ENCODE results near the gene FARS2. TPM values are rescaled to one million over a fixed set of nuclear protein-coding genes. Genes with fewer than 3 reads are reported as not detected.

The FARS2 gene
- total and polyA plus RNA-seq, 4 experiments from 2014 or later = 15.6 to 48.4 (median 24.3) TPM

GRCh38 chr6:5751525-5752390 lies 490.4 kb downstream of the FARS2 start:
- POLR2A ChIA-PET (ENCODE audit: partially characterized antibody) = no interaction called here
- H3K4me3 ChIP-seq (ENCODE audit: low read length in 2 of 2) = no peak overlapping the region
- H3K4me1 ChIP-seq (ENCODE audit: insufficient read depth, low read length) = no peaks in the 10 kb centered on the region
- Mint-ChIP-seq H3K9me3 (peaks cover 2 to 47% (median 26%) of the 10 kb centered on the region in 8 donors), H3K4me1 (peaks cover 3 to 10% (median 6%) of the 10 kb centered on the region in 4 donors), H3K4me3 (no peak overlapping the region), H3K36me3 (peaks cover 46 to 69% of the 10 kb centered on the region in 2 donors), H3K27ac (peak overlapping the region in 1 of 7 donors; percentile 25), H3K27me3 (no peaks in the 10 kb centered on the region)
- DNase-seq = no peak
- no peaks in the 10 kb centered on the region for H3K27me3 ChIP-seq (ENCODE audit: insufficient read depth, low read length)
- CTCF ChIA-PET (ENCODE audit: partially characterized antibody) = no interaction called here
- peaks cover 0 to 10% of the 10 kb centered on the region in 2 donors for H3K9me3 ChIP-seq (ENCODE audit: control insufficient read depth in 1 of 2, low read length in 2 of 2)
- no peaks in the 10 kb centered on the region for H3K36me3 ChIP-seq (ENCODE audit: insufficient read depth, low read length)
- no peak overlapping the region for H3K27ac ChIP-seq (ENCODE audit: low read depth, low read length)
- intact Hi-C loops (cut with micrococcal nuclease) = no loop called here

- intact Hi-C loops (cut with micrococcal nuclease) = no loop called here
- ChIA-PET POLR2A (ENCODE audit: partially characterized antibody) (no interaction called here), CTCF (ENCODE audit: partially characterized antibody) (no interaction called here)
- H3K4me3 ChIP-seq (ENCODE audit: low read length in 2 of 2) = no peak overlapping the region
- H3K36me3 ChIP-seq (ENCODE audit: insufficient read depth, low read length) = no peaks in the 10 kb centered on the region
- H3K27me3 Mint-ChIP-seq = no peaks in the 10 kb centered on the region
- H3K4me3 Mint-ChIP-seq = no peak overlapping the region
- no peaks in the 10 kb centered on the region for H3K4me1 ChIP-seq (ENCODE audit: insufficient read depth, low read length)
- H3K9me3 ChIP-seq (ENCODE audit: control insufficient read depth in 1 of 2, low read length in 2 of 2) = peaks cover 0 to 10% of the 10 kb centered on the region in 2 donors
- no peak overlapping the region for H3K27ac ChIP-seq (ENCODE audit: low read depth, low read length)
- no peak for DNase-seq
- no peak overlapping the region for H3K27ac Mint-ChIP-seq
- H3K27me3 ChIP-seq (ENCODE audit: insufficient read depth, low read length) = no peaks in the 10 kb centered on the region
- H3K9me3 Mint-ChIP-seq = peaks cover 2 to 47% (median 26%) of the 10 kb centered on the region in 8 donors
- H3K4me1 Mint-ChIP-seq = peaks cover 3 to 5% (median 4%) of the 10 kb centered on the region in 4 donors
- H3K36me3 Mint-ChIP-seq = peaks cover 46 to 66% of the 10 kb centered on the region in 2 donors
Observed at GRCh38 chr6:5752391-5752680, 491.0 kb downstream of the FARS2 start.

GRCh38 chr6:5753209-5753608 lies 491.9 kb downstream of the FARS2 start:
- no peaks in the 10 kb centered on the region for H3K27me3 Mint-ChIP-seq
- intact Hi-C loops (cut with micrococcal nuclease) = no loop called here
- ChIA-PET CTCF (ENCODE audit: partially characterized antibody) (no interaction called here), POLR2A (ENCODE audit: partially characterized antibody) (no interaction called here)
- no peak overlapping the region for H3K4me3 ChIP-seq (ENCODE audit: low read length in 2 of 2)
- no peaks in the 10 kb centered on the region for H3K36me3 ChIP-seq (ENCODE audit: insufficient read depth, low read length)
- H3K9me3 Mint-ChIP-seq = peaks cover 2 to 47% (median 26%) of the 10 kb centered on the region in 8 donors
- no peak for DNase-seq
- peaks cover 3 to 5% (median 4%) of the 10 kb centered on the region in 4 donors for H3K4me1 Mint-ChIP-seq
- peaks cover 46 to 64% of the 10 kb centered on the region in 2 donors for H3K36me3 Mint-ChIP-seq
- H3K4me1 ChIP-seq (ENCODE audit: insufficient read depth, low read length) = no peaks in the 10 kb centered on the region
- H3K27me3 ChIP-seq (ENCODE audit: insufficient read depth, low read length) = no peaks in the 10 kb centered on the region
- H3K27ac ChIP-seq (ENCODE audit: low read depth, low read length) = no peak overlapping the region
- no peak overlapping the region for H3K27ac Mint-ChIP-seq
- peaks cover 0 to 10% of the 10 kb centered on the region in 2 donors for H3K9me3 ChIP-seq (ENCODE audit: control insufficient read depth in 1 of 2, low read length in 2 of 2)
- no peak overlapping the region for H3K4me3 Mint-ChIP-seq

GRCh38 chr6:5754904-5755303 lies 493.6 kb downstream of the FARS2 start:
- H3K4me1 Mint-ChIP-seq = peaks cover under 1 to 4% (median 2%) of the 10 kb centered on the region in 4 donors
- H3K4me3 Mint-ChIP-seq = no peak overlapping the region
- peaks cover 42 to 61% of the 10 kb centered on the region in 2 donors for H3K36me3 Mint-ChIP-seq
- no peaks in the 10 kb centered on the region for H3K36me3 ChIP-seq (ENCODE audit: insufficient read depth, low read length)
- H3K27me3 Mint-ChIP-seq = no peaks in the 10 kb centered on the region
- DNase-seq = no peak
- H3K9me3 ChIP-seq (ENCODE audit: control insufficient read depth in 1 of 2, low read length in 2 of 2) = peaks cover 0 to 10% of the 10 kb centered on the region in 2 donors
- CTCF ChIA-PET (ENCODE audit: partially characterized antibody) = no interaction called here
- H3K27ac Mint-ChIP-seq = peak overlapping the region in 1 of 7 donors; percentile 42
- POLR2A ChIA-PET (ENCODE audit: partially characterized antibody) = no interaction called here
- H3K27me3 ChIP-seq (ENCODE audit: insufficient read depth, low read length) = no peaks in the 10 kb centered on the region
- no peak overlapping the region for H3K27ac ChIP-seq (ENCODE audit: low read depth, low read length)
- peaks cover 2 to 47% (median 24%) of the 10 kb centered on the region in 8 donors for H3K9me3 Mint-ChIP-seq
- no peaks in the 10 kb centered on the region for H3K4me1 ChIP-seq (ENCODE audit: insufficient read depth, low read length)
- intact Hi-C loops (cut with micrococcal nuclease) = no loop called here
- H3K4me3 ChIP-seq (ENCODE audit: low read length in 2 of 2) = no peak overlapping the region

- H3K4me1 Mint-ChIP-seq = peaks cover 0 to 7% (median under 1%) of the 10 kb centered on the region in 4 donors
- Histone ChIP-seq H3K4me1 (ENCODE audit: insufficient read depth, low read length) (no peaks in the 10 kb centered on the region), H3K27me3 (ENCODE audit: insufficient read depth, low read length) (no peaks in the 10 kb centered on the region), H3K36me3 (ENCODE audit: insufficient read depth, low read length) (no peaks in the 10 kb centered on the region), H3K4me3 (ENCODE audit: low read length in 2 of 2) (no peak overlapping the region), H3K27ac (ENCODE audit: low read depth, low read length) (no peak overlapping the region), H3K9me3 (ENCODE audit: control insufficient read depth in 1 of 2, low read length in 2 of 2) (peaks cover 0 to 3% of the 10 kb centered on the region in 2 donors)
- H3K9me3 Mint-ChIP-seq = peaks cover 0 to 20% (median 10%) of the 10 kb centered on the region in 8 donors
- intact Hi-C loops (cut with micrococcal nuclease) = no loop called here
- ChIA-PET POLR2A (ENCODE audit: partially characterized antibody) (no interaction called here), CTCF (ENCODE audit: partially characterized antibody) (no interaction called here)
- H3K27ac Mint-ChIP-seq = no peak overlapping the region
- H3K27me3 Mint-ChIP-seq = no peaks in the 10 kb centered on the region
- peaks cover 19 to 29% of the 10 kb centered on the region in 2 donors for H3K36me3 Mint-ChIP-seq
- no peak for DNase-seq
- no peak overlapping the region for H3K4me3 Mint-ChIP-seq
Observed at GRCh38 chr6:5759571-5759970, 498.3 kb downstream of the FARS2 start.

DNA sequence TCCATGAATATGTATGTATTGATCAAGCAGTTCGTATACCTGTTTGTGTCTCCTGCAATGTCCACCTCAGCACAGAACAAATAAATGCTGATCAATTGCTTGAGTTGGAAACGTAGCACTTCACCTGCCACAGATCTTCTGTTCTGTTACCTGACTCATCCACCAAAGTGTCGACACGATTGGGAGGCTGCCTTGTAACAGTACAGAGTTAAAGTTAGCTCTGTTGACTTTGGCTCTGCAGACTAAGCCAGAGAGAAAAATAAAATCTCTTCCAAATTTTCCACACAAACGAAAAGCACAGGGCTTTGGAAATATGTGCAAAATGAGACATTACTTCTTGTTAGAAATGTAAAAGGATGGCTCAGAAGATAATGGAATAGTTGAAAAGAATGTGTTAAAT lies 500.1 kb downstream of the FARS2 start:
- no peaks in the 10 kb centered on the region for H3K4me1 ChIP-seq (ENCODE audit: insufficient read depth, low read length)
- ChIA-PET POLR2A (ENCODE audit: partially characterized antibody) (no interaction called here), CTCF (ENCODE audit: partially characterized antibody) (no interaction called here)
- no peak overlapping the region for H3K4me3 ChIP-seq (ENCODE audit: low read length in 2 of 2)
- Mint-ChIP-seq H3K4me1 (peaks cover 0 to 6% (median 0%) of the 10 kb centered on the region in 4 donors), H3K27me3 (no peaks in the 10 kb centered on the region), H3K9me3 (peaks cover 0 to 9% (median 0%) of the 10 kb centered on the region in 8 donors), H3K27ac (no peak overlapping the region), H3K36me3 (peaks cover 8 to 23% of the 10 kb centered on the region in 2 donors), H3K4me3 (no peak overlapping the region)
- H3K27me3 ChIP-seq (ENCODE audit: insufficient read depth, low read length) = no peaks in the 10 kb centered on the region
- no peak overlapping the region for H3K27ac ChIP-seq (ENCODE audit: low read depth, low read length)
- H3K9me3 ChIP-seq (ENCODE audit: control insufficient read depth in 1 of 2, low read length in 2 of 2) = no peaks in the 10 kb centered on the region
- intact Hi-C loops (cut with micrococcal nuclease) = no loop called here
- no peak for DNase-seq
- no peaks in the 10 kb centered on the region for H3K36me3 ChIP-seq (ENCODE audit: insufficient read depth, low read length)

DNA sequence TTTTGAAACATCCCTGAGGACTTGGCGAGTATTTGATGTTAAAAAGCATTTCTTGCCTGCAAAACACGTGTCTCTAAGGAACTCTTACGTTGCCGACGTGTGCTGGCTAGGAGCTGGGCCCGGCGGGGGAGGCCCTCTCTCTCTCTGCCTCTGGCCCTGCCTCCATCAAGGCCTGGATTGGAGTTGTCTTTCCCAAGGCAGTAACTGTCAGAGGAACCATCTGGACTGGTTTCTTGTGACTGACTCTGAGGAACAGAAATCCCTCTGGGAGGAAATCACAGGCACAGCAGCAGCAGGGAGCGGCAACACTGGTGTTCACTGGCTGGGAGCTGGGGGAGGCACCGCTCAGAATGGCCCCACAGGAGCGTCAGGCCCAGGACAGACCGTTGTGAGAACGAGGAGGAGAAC lies 501.3 kb downstream of the FARS2 start:
- ChIA-PET POLR2A (ENCODE audit: partially characterized antibody) (no interaction called here), CTCF (ENCODE audit: partially characterized antibody) (no interaction called here)
- Histone ChIP-seq H3K4me3 (ENCODE audit: low read length in 2 of 2) (no peak overlapping the region), H3K4me1 (ENCODE audit: insufficient read depth, low read length) (no peaks in the 10 kb centered on the region), H3K27me3 (ENCODE audit: insufficient read depth, low read length) (no peaks in the 10 kb centered on the region), H3K27ac (ENCODE audit: low read depth, low read length) (no peak overlapping the region), H3K9me3 (ENCODE audit: control insufficient read depth in 1 of 2, low read length in 2 of 2) (no peaks in the 10 kb centered on the region), H3K36me3 (ENCODE audit: insufficient read depth, low read length) (no peaks in the 10 kb centered on the region)
- H3K27me3 Mint-ChIP-seq = no peaks in the 10 kb centered on the region
- no peak for DNase-seq
- H3K4me1 Mint-ChIP-seq = peaks cover 0 to 5% (median 0%) of the 10 kb centered on the region in 4 donors
- H3K4me3 Mint-ChIP-seq = no peak overlapping the region
- no peak overlapping the region for H3K27ac Mint-ChIP-seq
- H3K36me3 Mint-ChIP-seq = peaks cover 9 to 26% of the 10 kb centered on the region in 2 donors
- intact Hi-C loops (cut with micrococcal nuclease) = no loop called here
- H3K9me3 Mint-ChIP-seq = peaks cover 0 to 9% (median 4%) of the 10 kb centered on the region in 8 donors
